22Rv1 (cell line): ENCODE data around the gene CMTM5.
"Not testable (repeated sequence)": the region's sequence is repeated elsewhere in the genome, so short reads cannot be mapped to it uniquely, and the experiment has no call there.

Experiments
- CTCF ChIP-seq: fragments of 450-650 bp; IDR thresholded peaks from 2 replicates; pipeline ENCODE4 v1.5.1; 2017; ENCODE audit warnings: mild to moderate bottlenecking
- ZFX ChIP-seq: fragments of 450-650 bp; IDR thresholded peaks from 2 replicates; pipeline ENCODE4 v1.6.1; 2017; ENCODE audit warnings: antibody characterized with exemption, borderline replicate concordance

- TF ChIP-seq CTCF, ZFX: not testable (repeated sequence)
Observed at GRCh38 chr14:23389871-23390270, 13.0 kb downstream of the CMTM5 start.
